ENCODE data around the gene CDC23. TPM values are rescaled to one million over a fixed set of nuclear protein-coding genes. Genes with fewer than 3 reads are reported as not detected.

Gene CDC23
- total RNA-seq, 2 donors from 2014 or later, result 40.9 to 45.7 TPM

DNA sequence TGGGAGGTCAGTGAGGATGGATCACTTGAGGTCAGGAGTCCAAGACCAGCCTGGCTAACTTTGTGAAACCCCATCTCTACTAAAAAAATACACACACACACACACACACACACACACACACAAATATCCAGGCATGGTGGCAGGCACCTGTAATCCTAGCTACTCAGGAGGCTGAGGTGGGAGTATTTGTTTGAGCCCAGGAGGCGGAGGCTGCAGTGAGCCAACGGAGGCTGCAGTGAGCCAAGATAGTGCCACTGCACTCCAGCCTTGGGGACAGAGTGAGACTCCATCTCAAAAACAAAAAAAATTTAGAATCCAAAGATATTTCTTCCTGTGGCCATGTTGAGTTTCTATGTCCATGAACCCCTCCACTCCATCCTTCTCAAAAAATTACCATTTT, 21.5 kb upstream of the CDC23 start:
- Mint-ChIP-seq H3K9me3 (peaks cover 6% of the 10 kb centered on the region), H3K36me3 (ENCODE audit: low read depth) (no peaks in the 10 kb centered on the region), H3K4me1 (peaks cover 9% of the 10 kb centered on the region), H3K4me3 (no peak overlapping the region), H3K27ac (no peak overlapping the region), H3K27me3 (ENCODE audit: insufficient read depth) (peaks cover 40% of the 10 kb centered on the region)
- no peak for DNase-seq
- no peak overlapping the region for H3K4me3 ChIP-seq (ENCODE audit: low read length)
- peaks cover 33% of the 10 kb centered on the region for H3K27me3 ChIP-seq (ENCODE audit: control insufficient read depth, insufficient read depth, low read length, poor library complexity, severe bottlenecking)
- H3K9me3 ChIP-seq (ENCODE audit: control insufficient read depth, low read length), result peaks cover 7% of the 10 kb centered on the region
- 95 to 100% methylated on average over 2 of the region's 2 CpGs for WGBS, 2 experiments (ENCODE audit: insufficient coverage in 1 of 2, insufficient read length in 1 of 2)
- H3K27ac ChIP-seq (ENCODE audit: low read depth, low read length), result no peak overlapping the region
- TF ChIP-seq, protein P1, sequence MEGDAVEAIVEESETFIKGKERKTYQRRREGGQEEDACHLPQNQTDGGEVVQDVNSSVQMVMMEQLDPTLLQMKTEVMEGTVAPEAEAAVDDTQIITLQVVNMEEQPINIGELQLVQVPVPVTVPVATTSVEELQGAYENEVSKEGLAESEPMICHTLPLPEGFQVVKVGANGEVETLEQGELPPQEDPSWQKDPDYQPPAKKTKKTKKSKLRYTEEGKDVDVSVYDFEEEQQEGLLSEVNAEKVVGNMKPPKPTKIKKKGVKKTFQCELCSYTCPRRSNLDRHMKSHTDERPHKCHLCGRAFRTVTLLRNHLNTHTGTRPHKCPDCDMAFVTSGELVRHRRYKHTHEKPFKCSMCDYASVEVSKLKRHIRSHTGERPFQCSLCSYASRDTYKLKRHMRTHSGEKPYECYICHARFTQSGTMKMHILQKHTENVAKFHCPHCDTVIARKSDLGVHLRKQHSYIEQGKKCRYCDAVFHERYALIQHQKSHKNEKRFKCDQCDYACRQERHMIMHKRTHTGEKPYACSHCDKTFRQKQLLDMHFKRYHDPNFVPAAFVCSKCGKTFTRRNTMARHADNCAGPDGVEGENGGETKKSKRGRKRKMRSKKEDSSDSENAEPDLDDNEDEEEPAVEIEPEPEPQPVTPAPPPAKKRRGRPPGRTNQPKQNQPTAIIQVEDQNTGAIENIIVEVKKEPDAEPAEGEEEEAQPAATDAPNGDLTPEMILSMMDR (conservative IDR thresholded peaks at IDR 0.05), result no peak
- H3K9ac ChIP-seq (ENCODE audit: extremely low read depth, low read length, poor library complexity, severe bottlenecking), result no peak overlapping the region
- H3K4me1 ChIP-seq (ENCODE audit: control insufficient read depth, insufficient read depth, low read length), result no peaks in the 10 kb centered on the region
- no peaks in the 10 kb centered on the region for H3K36me3 ChIP-seq (ENCODE audit: control insufficient read depth, insufficient read depth, low read length)

DNA sequence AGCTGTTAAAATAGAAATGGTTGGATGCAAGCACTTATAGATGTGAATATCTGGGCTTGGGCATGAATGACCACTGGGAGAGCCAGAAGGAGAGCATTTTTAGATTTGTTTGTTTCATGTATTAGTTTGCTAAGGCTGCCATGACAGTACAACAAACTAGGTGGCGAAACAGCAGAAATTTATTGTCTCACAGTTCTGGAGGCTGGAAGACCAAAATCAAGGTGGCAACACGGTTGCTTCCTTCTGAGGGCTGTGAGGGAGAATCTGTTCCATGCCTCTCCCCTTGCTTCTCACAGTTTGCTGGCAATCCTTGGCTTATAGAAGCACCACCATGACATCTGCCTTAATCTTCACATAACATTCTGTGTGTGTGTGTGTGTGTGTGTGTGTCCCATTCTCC, 20.2 kb upstream of the CDC23 start:
- Mint-ChIP-seq H3K9me3 (no peaks in the 10 kb centered on the region), H3K4me3 (no peak overlapping the region), H3K36me3 (ENCODE audit: low read depth) (no peaks in the 10 kb centered on the region), H3K27ac (no peak overlapping the region), H3K27me3 (ENCODE audit: insufficient read depth) (peaks cover 28% of the 10 kb centered on the region), H3K4me1 (peaks cover 9% of the 10 kb centered on the region)
- H3K36me3 ChIP-seq (ENCODE audit: control insufficient read depth, insufficient read depth, low read length), result no peaks in the 10 kb centered on the region
- H3K27me3 ChIP-seq (ENCODE audit: control insufficient read depth, insufficient read depth, low read length, poor library complexity, severe bottlenecking), result peaks cover 20% of the 10 kb centered on the region
- H3K27ac ChIP-seq (ENCODE audit: low read depth, low read length), result no peak overlapping the region
- H3K9ac ChIP-seq (ENCODE audit: extremely low read depth, low read length, poor library complexity, severe bottlenecking), result no peak overlapping the region
- WGBS, 2 experiments (ENCODE audit: insufficient coverage in 1 of 2, insufficient read length in 1 of 2), result 87 to 100% methylated on average over 1 to 2 of the region's 2 CpGs
- TF ChIP-seq, protein P1 (conservative IDR thresholded peaks at IDR 0.05), result no peak
- DNase-seq, result no peak
- H3K9me3 ChIP-seq (ENCODE audit: control insufficient read depth, low read length), result no peaks in the 10 kb centered on the region
- H3K4me3 ChIP-seq (ENCODE audit: low read length), result no peak overlapping the region
- H3K4me1 ChIP-seq (ENCODE audit: control insufficient read depth, insufficient read depth, low read length), result no peaks in the 10 kb centered on the region

DNA sequence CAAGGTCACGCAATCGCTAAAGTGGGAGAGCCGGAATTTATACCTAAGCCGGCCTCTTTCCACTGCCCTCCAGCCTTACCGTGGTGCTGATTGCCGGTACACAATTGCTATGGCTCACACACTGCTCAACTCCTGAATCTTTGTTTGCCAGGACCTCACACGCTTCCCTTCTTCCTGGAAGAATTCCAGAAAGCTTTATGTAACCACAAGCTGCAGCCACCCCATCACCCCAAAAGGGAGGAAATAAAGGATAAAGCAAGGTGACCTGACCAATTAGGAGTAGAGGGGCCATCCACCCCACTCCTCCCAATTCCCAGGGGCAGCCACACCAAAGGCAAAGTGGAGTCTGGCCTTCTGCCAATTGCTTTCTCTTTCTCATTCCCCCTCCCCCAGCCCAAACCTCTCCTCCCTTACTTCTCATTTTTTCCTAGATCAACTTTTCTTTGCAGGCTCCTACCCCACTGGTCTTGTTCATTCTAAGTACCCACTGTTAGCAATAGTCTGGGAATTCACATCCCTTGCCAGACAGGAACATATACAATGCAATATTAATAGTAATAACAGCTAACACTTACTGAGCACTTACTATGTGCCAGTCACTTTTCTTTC, 18.0 kb upstream of the CDC23 start:
- peaks cover 9% of the 10 kb centered on the region for H3K9me3 Mint-ChIP-seq
- H3K4me3 Mint-ChIP-seq, result no peak overlapping the region
- Histone ChIP-seq H3K36me3 (ENCODE audit: control insufficient read depth, insufficient read depth, low read length) (no peaks in the 10 kb centered on the region), H3K27ac (ENCODE audit: low read depth, low read length) (no peak overlapping the region), H3K9me3 (ENCODE audit: control insufficient read depth, low read length) (peaks cover 9% of the 10 kb centered on the region), H3K27me3 (ENCODE audit: control insufficient read depth, insufficient read depth, low read length, poor library complexity, severe bottlenecking) (peaks cover 6% of the 10 kb centered on the region), H3K4me3 (ENCODE audit: low read length) (no peak overlapping the region), H3K4me1 (ENCODE audit: control insufficient read depth, insufficient read depth, low read length) (no peaks in the 10 kb centered on the region), H3K9ac (ENCODE audit: extremely low read depth, low read length, poor library complexity, severe bottlenecking) (no peak overlapping the region)
- no peak for DNase-seq
- H3K27ac Mint-ChIP-seq, result no peak overlapping the region
- H3K27me3 Mint-ChIP-seq (ENCODE audit: insufficient read depth), result peaks cover 14% of the 10 kb centered on the region
- TF ChIP-seq, protein P1 (conservative IDR thresholded peaks at IDR 0.05), result no peak
- H3K4me1 Mint-ChIP-seq, result peaks cover 9% of the 10 kb centered on the region
- WGBS, 2 experiments (ENCODE audit: insufficient coverage in 1 of 2, insufficient read length in 1 of 2), result 93 to 95% methylated on average over 7 of the region's 7 CpGs
- H3K36me3 Mint-ChIP-seq (ENCODE audit: low read depth), result peaks cover under 1% of the 10 kb centered on the region
